Measurements from ENCODE around the gene PIM3.
"Not testable (repeated sequence)": the region's sequence is repeated elsewhere in the genome, so short reads cannot be mapped to it uniquely, and the experiment has no call there.

Gene PIM3

DNA sequence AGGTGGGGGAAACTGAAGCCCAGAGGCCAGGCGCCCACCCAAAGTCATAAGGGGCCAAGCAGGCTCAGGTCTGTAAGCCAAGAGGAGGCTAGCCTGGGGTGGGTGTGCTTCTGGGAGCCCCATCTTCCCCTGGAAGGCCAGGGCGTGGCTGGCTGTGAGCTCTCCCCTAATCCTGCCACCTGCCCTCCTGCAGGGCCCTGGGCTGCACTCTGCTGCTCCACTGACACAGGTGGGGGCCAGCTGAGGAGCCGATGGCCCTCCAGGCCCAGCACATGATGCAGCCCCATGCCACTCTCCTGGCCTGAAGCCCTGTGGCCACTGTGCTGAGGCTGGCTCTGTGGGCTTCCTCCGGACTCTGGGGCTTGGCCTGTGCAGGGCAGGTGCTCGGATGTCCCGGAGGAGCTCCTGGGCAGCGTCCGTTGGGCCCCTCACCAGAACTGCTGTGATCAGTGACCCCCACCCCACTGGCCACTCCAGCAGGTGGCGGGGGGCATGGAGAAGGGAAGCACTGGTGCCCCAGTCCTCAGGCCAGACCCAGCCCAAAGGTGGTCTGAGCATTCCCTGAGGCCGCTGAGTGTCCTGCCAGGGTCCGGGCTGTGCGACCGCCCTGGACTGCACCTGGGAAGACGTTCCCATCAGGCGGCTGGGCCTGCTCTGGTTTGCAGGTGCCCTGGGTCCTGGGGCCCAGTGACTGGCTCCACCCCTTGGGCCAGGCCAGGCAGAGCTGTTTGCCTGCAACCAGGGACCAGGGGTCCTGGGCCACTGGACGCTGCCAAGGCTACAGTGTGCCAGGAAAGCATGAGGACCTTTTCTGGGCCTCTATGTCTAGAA lies 8.5 kb downstream of the PIM3 start:
- no peak for DNase-seq

GRCh38 chr22:49969751-49970527 lies 9.4 kb downstream of the PIM3 start:
- DNase-seq: no peak

- peak; percentile 88 for DNase-seq
Measured at GRCh38 chr22:49970528-49971231, 10.1 kb downstream of the PIM3 start.

GRCh38 chr22:49971232-49972162 lies 10.9 kb downstream of the PIM3 start:
- DNase-seq: no peak

DNA sequence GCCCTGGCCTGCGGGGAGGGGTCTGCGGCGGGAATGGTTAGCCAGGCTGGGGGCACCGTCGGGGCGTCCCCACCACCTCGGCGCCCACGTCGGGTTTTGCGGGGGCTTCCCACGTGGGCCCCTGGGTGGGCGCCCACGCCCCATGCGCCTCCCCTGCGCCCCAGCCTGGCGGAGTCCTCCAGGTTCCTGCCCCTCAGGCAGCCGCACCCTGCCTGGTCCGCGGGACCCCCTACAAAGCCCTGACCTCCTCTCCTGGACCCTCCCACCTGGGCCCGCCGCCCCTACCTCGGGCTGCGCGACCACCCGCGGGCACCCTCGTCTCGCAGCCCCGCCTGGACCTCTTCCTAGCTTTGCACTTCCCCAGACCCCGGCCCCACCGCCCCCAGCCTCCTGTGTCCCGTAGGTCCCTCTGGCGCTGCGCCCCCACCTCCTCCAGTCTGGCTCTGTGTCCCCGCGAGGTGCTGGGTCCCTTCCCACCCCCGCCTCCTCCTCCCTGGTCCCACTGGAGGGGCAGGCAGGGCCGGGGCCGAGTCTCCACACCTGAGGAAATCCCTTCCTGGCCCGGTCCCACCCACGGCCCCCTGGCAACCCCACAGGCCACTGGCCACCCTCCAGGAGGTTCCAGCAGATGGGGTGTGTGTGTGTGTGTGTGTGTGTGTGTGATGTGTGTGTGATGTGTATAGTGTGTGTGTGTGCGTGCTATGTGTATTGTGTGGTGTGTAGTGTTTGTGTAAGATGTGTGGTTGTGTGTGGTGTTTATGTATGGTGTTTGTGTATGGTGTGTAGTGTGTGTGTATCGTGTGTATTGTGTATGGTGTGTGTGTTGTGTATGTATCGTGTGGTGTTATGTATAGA lies 11.8 kb downstream of the PIM3 start:
- no peak for DNase-seq

- DNase-seq: no peak
Measured at GRCh38 chr22:49973018-49973961, 12.7 kb downstream of the PIM3 start.

DNA sequence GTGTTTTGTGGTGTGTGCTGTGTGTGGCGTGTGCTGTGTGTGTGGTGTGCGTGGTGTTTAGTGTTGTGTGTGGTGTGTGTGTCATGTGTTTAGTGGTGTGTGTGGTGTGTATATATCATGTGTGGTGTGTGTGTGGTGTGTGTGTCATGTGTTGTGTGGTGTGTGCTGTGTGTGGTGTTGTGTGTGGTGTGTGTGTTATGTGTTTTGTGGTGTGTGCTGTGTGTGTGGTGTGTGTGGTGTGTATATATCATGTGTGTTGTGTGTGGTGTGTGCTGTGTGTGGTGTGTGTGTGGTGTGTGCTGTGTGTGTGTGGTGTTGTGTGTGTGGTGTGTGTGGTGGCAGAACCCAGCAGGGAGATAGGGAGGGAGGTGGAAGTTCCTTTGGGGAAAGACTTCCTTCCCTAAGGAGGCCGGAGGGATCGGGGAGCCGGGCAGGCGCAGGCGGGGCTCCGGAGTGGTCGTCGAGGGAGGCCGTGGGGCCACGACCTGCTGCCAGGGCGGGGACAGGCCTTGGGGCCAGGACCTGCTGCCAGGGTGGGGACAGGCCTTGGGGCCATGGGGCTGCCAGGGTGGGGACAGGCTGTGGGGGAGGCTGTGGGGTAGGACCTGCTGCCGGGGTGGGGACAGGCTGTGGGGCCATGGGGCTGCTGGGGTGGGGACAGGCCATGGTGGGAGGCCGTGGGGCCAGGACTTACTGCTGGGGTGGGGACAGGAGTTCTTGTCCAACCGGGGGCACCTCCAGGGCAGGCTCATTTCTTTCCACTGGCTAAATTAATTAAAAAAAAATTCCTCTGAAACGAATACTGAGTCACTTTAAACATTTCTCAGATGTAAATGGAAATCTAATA lies 15.2 kb downstream of the PIM3 start:
- DNase-seq: no peak

DNA sequence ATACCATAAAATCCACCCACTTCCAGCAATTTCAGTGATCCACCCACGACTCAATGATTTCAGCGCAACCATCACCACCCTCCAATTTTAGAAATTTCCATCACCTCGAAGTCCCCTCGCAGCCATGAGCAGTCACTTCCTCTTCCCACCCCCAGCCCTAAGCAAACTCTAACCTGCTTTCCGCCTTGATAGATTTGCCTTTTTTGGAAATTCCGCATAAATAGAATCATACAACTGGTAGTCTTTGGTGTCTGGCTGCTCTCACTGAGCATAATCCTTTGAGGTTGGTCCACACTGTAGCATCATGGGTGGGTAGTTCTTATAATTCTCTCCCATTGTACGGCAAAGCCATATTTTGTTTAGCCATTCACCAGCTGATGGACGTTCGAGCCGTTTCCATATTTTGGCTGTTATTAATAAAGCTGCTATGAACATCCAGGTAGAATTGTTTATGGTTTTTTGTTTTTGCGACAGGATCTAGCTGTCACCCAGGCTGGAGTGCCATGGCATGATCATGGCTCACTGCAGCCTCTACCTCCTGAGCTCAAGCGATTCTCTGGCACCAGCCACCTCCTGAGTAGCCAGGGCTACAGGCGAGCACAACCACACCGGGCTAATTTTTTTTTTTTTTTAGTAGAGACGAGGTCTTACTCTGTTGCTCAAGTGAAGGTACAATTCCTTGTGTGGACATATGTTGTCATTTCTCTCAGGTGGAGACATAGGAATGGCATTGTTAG lies 16.0 kb downstream of the PIM3 start:
- no peak for DNase-seq

DNA sequence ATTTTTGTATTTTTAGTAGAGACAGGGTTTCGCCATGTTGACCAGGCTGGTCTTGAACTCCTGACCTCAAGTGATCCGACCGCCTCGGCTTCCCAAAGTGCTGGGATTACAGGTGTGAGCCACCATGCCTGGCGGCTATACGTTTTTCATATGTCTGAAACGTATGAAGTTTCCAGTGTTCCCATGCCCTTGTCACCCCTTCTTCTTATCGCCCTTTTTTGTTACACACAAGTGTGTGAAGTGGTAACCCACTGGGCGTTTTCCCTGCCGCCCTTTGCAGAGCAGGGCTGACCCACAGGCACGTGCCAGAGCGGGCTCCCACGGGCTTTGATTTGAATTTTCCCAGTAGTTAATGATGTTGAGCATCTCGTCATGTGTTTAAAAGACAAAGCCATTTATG lies 17.0 kb downstream of the PIM3 start:
- no peak for DNase-seq

DNA sequence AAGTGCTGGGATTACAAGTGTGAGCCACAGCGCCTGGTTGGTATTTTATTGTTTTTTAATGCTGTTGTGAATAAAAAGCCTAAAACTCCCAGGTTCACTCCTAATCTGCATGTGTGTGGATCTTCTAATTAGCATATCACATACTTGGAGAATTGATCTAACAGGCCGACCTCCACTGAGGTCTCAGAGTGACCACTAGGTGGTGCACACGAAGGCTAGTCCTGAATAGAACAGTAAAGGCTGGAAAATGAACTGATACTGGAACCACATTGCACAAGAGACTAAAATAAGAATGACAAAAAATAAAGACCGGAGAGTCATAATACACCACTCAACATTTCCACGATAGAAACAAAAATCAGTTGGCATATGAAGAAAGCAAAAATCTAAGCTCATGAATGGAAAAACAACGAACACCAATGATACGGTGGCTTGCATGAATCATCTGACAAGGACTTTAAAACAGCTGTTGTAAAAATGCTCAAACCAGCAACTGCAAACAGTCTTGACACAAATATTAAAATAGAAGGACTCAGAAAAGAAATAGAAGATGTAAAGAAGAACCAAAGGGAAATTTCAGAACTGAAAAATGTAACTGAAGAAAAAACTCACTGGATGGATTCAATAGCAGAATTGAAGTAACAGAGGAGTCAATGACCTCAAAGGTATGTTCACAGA lies 19.2 kb downstream of the PIM3 start:
- DNase-seq: no peak

GRCh38 chr22:49981799-49982198 lies 21.2 kb downstream of the PIM3 start:
- DNase-seq: not testable (repeated sequence)

- no peak for DNase-seq
Measured at GRCh38 chr22:49983148-49984042, 22.8 kb downstream of the PIM3 start.

DNA sequence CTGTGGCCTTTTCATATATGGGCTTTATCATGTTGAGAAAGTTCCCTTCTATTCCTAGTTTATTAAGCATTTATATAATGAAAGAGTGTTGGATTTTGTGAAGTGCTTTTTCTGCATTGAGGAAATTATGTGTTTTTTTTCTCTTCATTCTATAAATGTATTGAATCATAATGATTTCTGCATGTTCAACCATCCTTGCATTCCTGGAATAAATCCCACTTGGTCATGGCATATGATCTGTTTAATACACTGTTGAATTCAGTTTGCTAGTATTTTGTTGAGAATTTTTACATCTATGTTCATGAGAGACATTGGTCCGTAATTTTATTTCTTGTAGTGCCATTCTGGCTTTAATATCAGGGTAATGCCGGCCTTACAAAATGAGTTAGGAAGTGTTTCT lies 25.8 kb downstream of the PIM3 start:
- DNase-seq: no peak

- DNase-seq: not testable (repeated sequence)
Measured at GRCh38 chr22:49989826-49990225, 29.3 kb downstream of the PIM3 start.

DNA sequence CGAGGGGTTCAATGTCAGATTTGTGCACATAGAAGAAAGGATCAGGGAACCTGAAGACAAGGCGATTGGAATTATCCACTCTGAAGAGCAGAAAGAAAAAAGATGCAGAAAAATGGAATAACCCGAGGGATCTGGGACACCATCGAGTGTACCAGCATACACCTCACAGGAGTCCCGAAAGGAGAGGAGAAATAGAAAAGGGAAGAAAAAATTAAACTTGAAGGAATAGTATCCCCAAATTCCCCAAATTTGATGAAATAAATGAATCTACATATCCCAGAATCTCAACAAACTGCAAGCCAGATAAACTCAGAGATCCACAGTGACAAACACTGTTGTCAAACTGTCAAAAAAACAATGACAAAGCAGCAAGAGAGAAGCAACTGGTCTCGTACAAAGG lies 30.6 kb downstream of the PIM3 start:
- DNase-seq: no peak

- no peak for DNase-seq
Measured at GRCh38 chr22:49991907-49992533, 31.4 kb downstream of the PIM3 start.

Measured in kidney glomerular epithelial cell (primary cell).